Activated naive CD8-positive, alpha-beta T cell treated with anti-CD3 and anti-CD28 coated beads, Interleukin-2, amount 50 U/mL, for 24 hours (primary cell): ENCODE data around the gene GRK6.
A peak's percentile ranks its signal among the peaks of the same experiment; 100 is the strongest.

Source experiments
- ATAC-seq: fragments of 150-1000 bp; cut with Tn5 transposase; one replicate; pipeline ENCODE4 v1.10.0; 2021
- DNase-seq: peaks from one replicate; pipeline ENCODE4 v3.0.0; 2021
- H3K27ac Mint-ChIP-seq: one replicate; pipeline ENCODE4 v1.8.0; 2021; ENCODE audit warnings: mild to moderate bottlenecking, mixed read lengths
- H3K27me3 Mint-ChIP-seq: one replicate; pipeline ENCODE4 v1.8.0; 2021; ENCODE audit warnings: mixed read lengths
- H3K36me3 Mint-ChIP-seq: one replicate; pipeline ENCODE4 v1.8.0; 2021; ENCODE audit warnings: low read depth, mixed read lengths
- H3K4me1 Mint-ChIP-seq: one replicate; pipeline ENCODE4 v1.8.0; 2021; ENCODE audit warnings: mixed read lengths
- H3K4me3 Mint-ChIP-seq: one replicate; pipeline ENCODE4 v1.8.0; 2021; ENCODE audit warnings: mild to moderate bottlenecking, moderate library complexity, mixed read lengths
- H3K9me3 Mint-ChIP-seq: one replicate; pipeline ENCODE4 v1.8.0; 2021; ENCODE audit warnings: mixed read lengths

GRK6 gene

GRCh38 chr5:177434942-177435738 is 8.7 kb downstream of the GRK6 start:
- DNase-seq (no peak), ATAC-seq (no peak)
- Mint-ChIP-seq H3K4me1 (peaks cover 85% of the 10 kb centered on the region), H3K27ac (peak overlapping the region; percentile 87), H3K27me3 (no peaks in the 10 kb centered on the region), H3K4me3 (no peak overlapping the region), H3K9me3 (no peaks in the 10 kb centered on the region), H3K36me3 (peaks cover 57% of the 10 kb centered on the region)

GRCh38 chr5:177435847-177436536 is 9.5 kb downstream of the GRK6 start:
- Mint-ChIP-seq H3K36me3 (peaks cover 52% of the 10 kb centered on the region), H3K4me1 (peaks cover 82% of the 10 kb centered on the region)

GRCh38 chr5:177437623-177438022 is 11.1 kb downstream of the GRK6 start:
- DNase-seq: no peak
- Mint-ChIP-seq H3K4me3 (no peak overlapping the region), H3K27me3 (no peaks in the 10 kb centered on the region), H3K36me3 (peaks cover 48% of the 10 kb centered on the region), H3K9me3 (no peaks in the 10 kb centered on the region), H3K27ac (peak overlapping the region; percentile 42), H3K4me1 (peaks cover 71% of the 10 kb centered on the region)
- ATAC-seq: no peak

More at GRCh38 chr5:177435847-177436536, 9.5 kb downstream of the GRK6 start:
- H3K9me3 Mint-ChIP-seq: no peaks in the 10 kb centered on the region
- no peak for ATAC-seq
- no peaks in the 10 kb centered on the region for H3K27me3 Mint-ChIP-seq
- H3K27ac Mint-ChIP-seq: no peak overlapping the region
- DNase-seq: no peak
- no peak overlapping the region for H3K4me3 Mint-ChIP-seq

- Mint-ChIP-seq H3K9me3 (no peaks in the 10 kb centered on the region), H3K4me3 (no peak overlapping the region), H3K27ac (peak overlapping the region; percentile 32), H3K4me1 (peaks cover 66% of the 10 kb centered on the region), H3K36me3 (peaks cover 46% of the 10 kb centered on the region), H3K27me3 (no peaks in the 10 kb centered on the region)
- DNase-seq (no peak), ATAC-seq (no peak)
Measured at GRCh38 chr5:177438468-177438867, 12.0 kb downstream of the GRK6 start.

- no peaks in the 10 kb centered on the region for H3K27me3 Mint-ChIP-seq
- DNase-seq: no peak
- H3K4me1 Mint-ChIP-seq: peaks cover 68% of the 10 kb centered on the region
- H3K36me3 Mint-ChIP-seq: peaks cover 41% of the 10 kb centered on the region
- no peak for ATAC-seq
- no peaks in the 10 kb centered on the region for H3K9me3 Mint-ChIP-seq
- no peak overlapping the region for H3K4me3 Mint-ChIP-seq
- H3K27ac Mint-ChIP-seq: peak overlapping the region; percentile 48
Measured at GRCh38 chr5:177439518-177440053, 13.1 kb downstream of the GRK6 start.

GRCh38 chr5:177440211-177440989 is 13.9 kb downstream of the GRK6 start:
- Mint-ChIP-seq H3K27ac (peak overlapping the region; percentile 48), H3K4me3 (no peak overlapping the region), H3K4me1 (peaks cover 69% of the 10 kb centered on the region), H3K36me3 (peaks cover 40% of the 10 kb centered on the region), H3K27me3 (no peaks in the 10 kb centered on the region), H3K9me3 (no peaks in the 10 kb centered on the region)
- peak; percentile 75 for ATAC-seq
- peak; percentile 47 for DNase-seq

- Mint-ChIP-seq H3K27me3 (no peaks in the 10 kb centered on the region), H3K9me3 (no peaks in the 10 kb centered on the region), H3K4me3 (no peak overlapping the region), H3K36me3 (peaks cover 35% of the 10 kb centered on the region), H3K27ac (no peak overlapping the region), H3K4me1 (peaks cover 72% of the 10 kb centered on the region)
- ATAC-seq: no peak
- DNase-seq: no peak
Measured at GRCh38 chr5:177440990-177441780, 14.7 kb downstream of the GRK6 start.

- no peak for DNase-seq
- H3K27ac Mint-ChIP-seq: peak overlapping the region; percentile 69
- ATAC-seq: no peak
- H3K36me3 Mint-ChIP-seq: peaks cover 29% of the 10 kb centered on the region
- no peaks in the 10 kb centered on the region for H3K27me3 Mint-ChIP-seq
- no peaks in the 10 kb centered on the region for H3K9me3 Mint-ChIP-seq
- H3K4me3 Mint-ChIP-seq: no peak overlapping the region
- peaks cover 65% of the 10 kb centered on the region for H3K4me1 Mint-ChIP-seq
Measured at GRCh38 chr5:177442066-177442826, 15.8 kb downstream of the GRK6 start.

GRCh38 chr5:177443144-177443983 is 16.9 kb downstream of the GRK6 start:
- Mint-ChIP-seq H3K27ac (peak overlapping the region; percentile 18), H3K27me3 (no peaks in the 10 kb centered on the region), H3K4me1 (peaks cover 66% of the 10 kb centered on the region), H3K9me3 (no peaks in the 10 kb centered on the region), H3K36me3 (peaks cover 20% of the 10 kb centered on the region), H3K4me3 (no peak overlapping the region)
- DNase-seq (no peak), ATAC-seq (no peak)

GRCh38 chr5:177444106-177445051 is 17.9 kb downstream of the GRK6 start:
- no peak for ATAC-seq
- Mint-ChIP-seq H3K4me3 (peak overlapping the region; percentile 71), H3K27ac (peak overlapping the region; percentile 49), H3K4me1 (peaks cover 68% of the 10 kb centered on the region), H3K9me3 (no peaks in the 10 kb centered on the region), H3K27me3 (no peaks in the 10 kb centered on the region), H3K36me3 (peaks cover 16% of the 10 kb centered on the region)
- DNase-seq: no peak

- H3K36me3 Mint-ChIP-seq: peaks cover 9% of the 10 kb centered on the region
- no peaks in the 10 kb centered on the region for H3K9me3 Mint-ChIP-seq
- ATAC-seq (no peak), DNase-seq (no peak)
- peak overlapping the region; percentile 79 for H3K27ac Mint-ChIP-seq
- H3K27me3 Mint-ChIP-seq: no peaks in the 10 kb centered on the region
- H3K4me1 Mint-ChIP-seq: peaks cover 59% of the 10 kb centered on the region
- peak overlapping the region; percentile 71 for H3K4me3 Mint-ChIP-seq
Measured at GRCh38 chr5:177445052-177445916, 18.8 kb downstream of the GRK6 start.
